H7 (cell line): Measurements from ENCODE around the gene DRC1. TPM values are rescaled to one million over a fixed set of nuclear protein-coding genes. Genes with fewer than 3 reads are reported as not detected.

Experiments
- DNase-seq: peaks from one replicate; pipeline ENCODE4 v3.0.0; 2012
- H3K27me3 ChIP-seq: 2 replicates; pipeline ENCODE4 v1.6.0; 2011; ENCODE audit warnings: mild to moderate bottlenecking, low read length; ENCODE audit not compliant: control insufficient read depth, insufficient read depth
- H3K36me3 ChIP-seq: replicated peaks from 2 replicates; pipeline ENCODE4 v1.5.1; 2011; ENCODE audit warnings: low read length; ENCODE audit not compliant: control insufficient read depth, insufficient read depth
- H3K4me3 ChIP-seq: 2 replicates; pipeline ENCODE4 v1.5.1; 2011; ENCODE audit warnings: low read depth, mild to moderate bottlenecking, control low read depth, low read length, moderate library complexity; ENCODE audit not compliant: insufficient read depth
- total RNA-seq: library from RNA; depleted of rRNA; stranded (reverse); fragments of >200 nt; shearing (Covaris generic); gene quantifications from 2 replicates; pipeline ENCODE4 v1.2.3, GENCODE V29; 2014

DRC1 gene
- total RNA-seq, 1 experiment from 2014 or later, result 0.07 TPM

DNA sequence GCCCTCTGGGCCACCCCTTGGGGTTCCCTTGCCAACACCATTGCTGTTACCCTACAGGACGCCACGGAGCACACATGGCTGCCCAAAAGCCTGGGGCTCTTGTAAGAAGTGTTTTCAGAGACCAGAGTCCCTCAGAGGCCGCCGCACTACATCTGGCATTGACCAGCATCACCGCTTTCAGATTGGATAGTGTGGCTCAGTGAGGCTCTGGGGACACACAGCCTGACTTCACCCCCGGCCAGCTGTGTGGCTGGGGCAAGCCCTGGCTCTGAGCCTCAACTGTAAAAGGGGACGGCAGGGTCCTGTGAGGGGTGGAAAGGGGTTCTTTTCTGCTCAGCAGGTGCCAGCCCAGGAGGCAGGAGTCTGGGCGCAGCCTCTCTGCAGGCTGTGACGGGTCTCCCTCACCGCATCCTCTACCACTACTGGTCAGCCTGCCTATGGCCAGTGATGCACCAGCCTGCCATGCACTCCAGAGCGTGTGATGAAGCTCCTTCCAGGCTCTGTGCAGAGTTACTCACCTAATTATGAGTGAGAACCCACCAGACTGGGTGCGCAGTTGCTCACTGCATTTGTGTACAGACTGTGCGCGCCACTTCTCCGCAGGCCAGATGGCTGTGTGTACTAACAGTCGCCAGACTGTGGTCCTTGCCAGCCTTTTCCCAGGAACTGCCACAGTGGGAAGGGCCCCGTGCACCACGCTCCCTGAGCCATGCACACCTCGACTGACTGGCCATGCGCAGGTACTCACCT is 86.9 kb downstream of the DRC1 start:
- no peak for DNase-seq
- Histone ChIP-seq H3K36me3 (no peaks in the 10 kb centered on the region), H3K4me3 (no peak overlapping the region), H3K27me3 (no peaks in the 10 kb centered on the region)

DNA sequence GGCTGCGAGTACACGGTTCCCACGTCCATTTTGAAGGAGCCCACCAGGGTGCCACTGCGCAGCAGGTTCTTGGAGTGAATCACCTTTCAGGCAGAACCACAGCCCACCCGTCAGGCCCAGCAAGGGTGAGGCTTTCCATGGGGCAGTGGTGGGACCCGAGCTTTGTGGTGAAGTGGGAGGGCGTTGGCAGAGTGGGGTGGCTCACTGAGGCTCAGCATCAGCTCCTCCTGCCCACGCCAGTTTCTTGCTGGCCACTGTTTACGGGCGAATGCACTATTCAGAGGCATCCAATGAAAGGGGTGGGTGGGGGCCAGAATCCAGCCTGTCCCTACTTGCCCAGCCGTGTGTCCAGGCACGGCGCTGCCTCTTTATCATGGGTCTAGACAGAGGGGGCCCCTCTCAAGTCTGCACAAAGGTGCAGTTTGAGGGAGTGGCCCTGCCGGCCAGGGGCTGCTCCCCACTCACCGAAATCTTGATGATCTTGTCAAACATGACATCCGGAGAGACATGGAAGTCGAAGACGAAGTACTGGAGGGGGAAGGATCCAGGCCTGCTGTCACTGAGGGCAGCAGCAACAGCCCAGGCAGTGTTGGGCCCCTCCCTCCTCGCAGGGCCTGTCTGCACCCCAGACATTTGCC is 87.6 kb downstream of the DRC1 start:
- Histone ChIP-seq H3K36me3 (no peaks in the 10 kb centered on the region), H3K27me3 (no peaks in the 10 kb centered on the region), H3K4me3 (no peak overlapping the region)
- no peak for DNase-seq

DNA sequence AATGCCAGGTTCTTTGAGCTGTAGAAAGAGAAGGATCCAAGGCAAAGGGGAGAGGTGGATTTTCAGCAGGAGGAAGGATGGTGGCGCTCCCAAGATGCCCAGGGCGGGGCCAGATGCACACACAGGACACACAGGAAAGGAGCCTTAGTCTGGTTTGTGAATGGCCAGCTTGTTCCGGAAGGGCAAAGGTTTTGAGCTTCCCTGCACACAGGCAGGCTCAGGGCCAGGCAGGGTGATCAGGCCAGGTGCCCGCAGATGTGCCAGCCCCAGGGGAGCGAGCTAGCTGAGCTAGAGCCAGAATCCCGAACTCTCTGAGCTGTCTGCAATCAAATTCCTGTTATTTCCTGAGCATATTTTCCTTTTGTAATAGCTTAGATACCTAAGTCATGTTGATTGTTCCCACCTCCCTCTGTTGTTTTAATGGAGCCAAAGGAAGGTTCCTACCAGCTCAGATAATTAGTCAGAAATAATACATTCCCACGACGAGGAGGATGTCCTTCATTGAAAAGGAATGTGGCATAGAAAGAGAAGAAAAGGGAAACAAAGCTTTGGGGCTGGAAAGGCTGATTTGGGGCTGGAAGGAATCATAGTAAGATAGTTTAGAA is 89.9 kb downstream of the DRC1 start:
- Histone ChIP-seq H3K4me3 (no peak overlapping the region), H3K27me3 (no peaks in the 10 kb centered on the region)
- DNase-seq, result no peak

DNA sequence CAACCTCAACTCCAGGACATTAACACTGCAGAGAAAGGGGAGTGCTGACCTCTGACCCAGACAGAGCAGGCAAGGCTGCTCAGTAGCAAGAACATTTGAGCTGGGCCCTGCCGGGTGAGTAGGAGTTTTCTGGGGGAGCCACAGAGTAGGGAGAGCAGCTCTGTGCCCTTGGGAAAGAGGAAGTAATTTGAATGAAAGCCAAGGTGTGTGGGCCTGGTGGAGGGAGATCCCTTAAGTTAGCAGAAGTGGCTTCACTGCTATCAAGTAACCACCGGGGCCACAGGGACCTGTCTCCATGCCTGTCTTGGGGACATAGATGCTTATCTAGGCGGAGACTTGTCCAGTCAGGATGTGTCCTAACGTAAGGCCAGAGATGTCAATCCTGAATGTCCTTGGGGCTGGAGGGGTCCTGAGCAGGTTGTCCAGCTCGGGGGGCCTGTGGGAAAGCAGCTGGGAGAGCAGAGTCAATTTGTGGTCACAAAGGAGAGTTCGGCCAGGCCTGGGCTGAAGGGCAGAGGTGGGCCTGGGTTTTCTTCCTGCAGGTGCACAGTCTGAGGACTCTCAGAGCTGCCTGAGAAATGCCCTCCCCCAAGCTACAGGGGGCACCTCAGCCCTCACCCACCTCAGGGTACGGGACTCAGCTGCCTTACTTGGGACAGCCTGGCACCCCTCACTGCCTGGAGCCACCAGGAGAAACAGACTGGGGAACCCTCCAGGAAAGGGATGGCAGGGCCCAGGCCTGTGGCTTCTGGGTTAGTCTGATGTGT is 91.2 kb downstream of the DRC1 start:
- no peak for DNase-seq
- H3K36me3 ChIP-seq, result no peaks in the 10 kb centered on the region
- H3K27me3 ChIP-seq, result no peaks in the 10 kb centered on the region
- no peak overlapping the region for H3K4me3 ChIP-seq

More for the DNA sequence above, 89.9 kb downstream of the DRC1 start:
- no peaks in the 10 kb centered on the region for H3K36me3 ChIP-seq

DNA sequence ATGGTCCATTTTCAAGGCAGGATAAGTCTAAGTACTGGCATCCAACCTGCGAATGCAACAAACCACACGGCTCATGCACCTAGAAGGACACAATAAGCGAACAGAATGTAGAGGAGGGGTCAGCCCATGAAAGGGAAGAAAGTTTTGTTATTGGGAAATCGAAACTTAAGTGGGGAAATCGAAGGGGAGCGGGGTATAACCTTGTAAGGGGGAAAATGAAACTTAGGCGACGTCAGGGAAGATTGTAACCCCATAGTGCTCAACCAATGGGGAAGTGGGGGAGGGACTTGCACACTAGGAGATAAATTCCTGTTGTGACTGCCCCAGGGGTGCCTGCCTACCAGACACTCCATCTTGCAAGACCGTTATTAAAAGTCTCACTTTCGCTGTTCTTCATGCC is 91.8 kb downstream of the DRC1 start:
- H3K36me3 ChIP-seq, result no peaks in the 10 kb centered on the region
- H3K4me3 ChIP-seq, result no peak overlapping the region
- H3K27me3 ChIP-seq, result no peaks in the 10 kb centered on the region
- DNase-seq, result no peak

DNA sequence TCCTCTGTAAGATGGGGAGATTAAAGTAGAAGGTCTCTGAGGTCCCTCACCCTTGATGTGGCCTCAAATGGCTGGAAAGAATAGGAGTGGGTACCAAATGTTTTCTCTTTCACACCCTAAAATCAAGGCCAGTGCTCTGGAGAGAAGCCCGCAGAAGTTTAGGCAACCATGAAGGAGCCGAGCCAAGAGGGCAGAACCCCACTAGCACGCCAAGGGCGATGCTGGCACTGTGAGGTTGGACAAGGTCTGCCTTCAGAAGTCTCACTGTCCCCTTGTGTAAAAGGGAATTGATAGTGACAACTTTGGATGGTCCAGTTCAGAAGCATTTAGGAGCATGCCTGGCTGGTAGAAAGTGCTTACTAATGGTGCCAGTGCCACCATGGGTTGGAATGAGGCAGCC is 92.5 kb downstream of the DRC1 start:
- no peaks in the 10 kb centered on the region for H3K27me3 ChIP-seq
- DNase-seq, result no peak

DNA sequence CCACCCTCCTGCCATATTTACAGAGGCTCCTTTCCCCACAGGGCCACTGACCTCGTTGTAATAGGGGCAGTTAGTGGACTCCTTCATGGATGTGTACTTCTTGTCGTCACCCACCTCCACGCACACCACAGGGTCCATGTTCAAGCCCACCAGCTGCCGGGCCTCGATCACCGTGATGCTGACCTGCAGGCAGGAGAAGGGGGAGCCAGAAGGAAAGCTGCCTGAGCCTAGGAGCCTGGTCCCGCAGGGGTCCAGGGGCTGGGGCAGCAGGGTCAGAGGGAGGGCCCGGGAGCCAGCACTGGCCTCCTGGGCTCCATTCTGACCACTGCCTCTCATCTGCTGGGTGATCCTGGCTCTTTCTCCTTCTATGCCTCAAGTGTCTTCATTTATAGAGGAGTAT is 93.2 kb downstream of the DRC1 start:
- no peak for DNase-seq
- no peaks in the 10 kb centered on the region for H3K27me3 ChIP-seq
- no peak overlapping the region for H3K4me3 ChIP-seq
- H3K36me3 ChIP-seq, result no peaks in the 10 kb centered on the region

More for the DNA sequence above, 92.5 kb downstream of the DRC1 start:
- Histone ChIP-seq H3K4me3 (no peak overlapping the region), H3K36me3 (no peaks in the 10 kb centered on the region)

DNA sequence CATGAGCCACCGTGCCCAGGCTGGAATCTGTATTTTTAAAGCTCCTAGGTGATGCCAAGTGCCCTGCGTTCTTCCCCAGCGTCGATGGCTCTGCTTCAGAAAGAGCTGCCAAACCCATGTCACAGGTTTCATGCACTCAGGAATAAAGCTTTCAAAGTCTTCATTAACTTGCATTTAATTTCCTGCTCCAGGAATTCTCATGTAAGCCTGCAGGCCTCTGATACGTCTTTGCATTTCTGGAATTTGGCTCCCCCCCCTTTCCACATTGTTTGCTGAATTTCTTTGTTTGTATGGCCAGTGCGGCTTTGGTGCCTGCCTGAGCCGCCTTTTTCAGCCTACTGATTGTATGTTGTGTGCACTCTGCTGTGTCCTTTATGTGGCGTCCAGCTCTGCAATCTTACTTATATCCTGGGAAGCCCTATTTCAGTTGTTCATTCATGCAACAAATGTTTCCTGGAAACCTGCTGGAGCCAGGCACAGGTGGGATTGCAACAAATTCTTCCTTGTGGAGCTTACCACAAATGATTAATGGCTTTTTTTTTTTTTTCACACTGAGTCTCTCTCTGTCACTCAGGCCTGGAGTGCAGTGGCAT is 94.1 kb downstream of the DRC1 start:
- H3K27me3 ChIP-seq, result no peaks in the 10 kb centered on the region
- no peak overlapping the region for H3K4me3 ChIP-seq
- DNase-seq, result peak; percentile 81
- H3K36me3 ChIP-seq, result no peaks in the 10 kb centered on the region

DNA sequence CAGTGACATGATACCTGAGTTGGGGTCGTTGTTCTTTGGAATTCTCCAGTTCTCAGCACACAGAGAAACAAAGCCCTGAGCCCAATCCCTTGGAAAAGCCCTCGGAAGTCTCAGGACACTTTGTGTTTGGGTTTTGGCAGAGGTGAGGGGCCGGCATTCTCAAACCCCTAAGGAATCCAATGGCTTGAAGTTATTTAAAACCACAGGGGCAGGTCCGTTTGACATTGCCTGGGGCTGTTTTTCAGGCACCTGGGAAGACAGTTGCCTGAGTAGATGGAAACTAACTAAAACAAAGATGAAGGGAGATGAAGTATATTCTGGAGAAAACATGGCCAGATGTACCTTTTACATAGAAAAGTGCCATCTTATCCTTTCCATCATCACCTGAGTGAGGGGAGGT is 98.7 kb downstream of the DRC1 start:
- DNase-seq, result no peak

DNA sequence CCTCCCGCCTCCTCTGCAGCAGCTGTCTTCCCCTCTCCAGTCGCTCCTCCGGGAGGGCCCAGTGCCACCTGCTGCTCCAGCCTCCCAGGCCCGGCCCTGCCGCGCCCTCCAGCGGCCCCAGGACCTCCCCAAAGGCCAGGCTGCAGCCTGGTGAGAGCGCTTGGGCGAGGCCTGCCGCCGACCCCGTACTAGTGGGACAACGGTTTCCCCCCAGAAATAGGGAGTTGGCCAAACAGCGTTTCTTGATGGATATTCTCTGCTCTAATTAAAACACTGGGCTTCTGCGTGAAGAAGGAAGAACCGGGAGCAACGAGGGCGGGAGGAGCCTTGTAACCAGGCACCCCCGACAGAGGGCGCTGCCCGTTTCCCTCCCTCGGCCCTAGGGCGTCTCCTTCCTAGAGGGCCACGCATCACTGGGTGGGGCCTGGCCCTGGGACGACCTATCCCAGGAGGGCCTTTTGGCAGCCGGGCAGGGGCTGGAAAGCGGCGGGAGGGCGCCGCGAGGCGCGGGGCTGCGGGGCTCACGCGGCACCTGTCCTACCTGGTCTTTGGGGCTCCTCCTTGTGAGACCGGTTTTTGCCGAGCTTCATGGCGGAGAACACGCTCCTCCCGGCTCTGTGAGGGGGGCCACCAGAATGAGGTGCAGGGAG is 101.6 kb downstream of the DRC1 start:
- Histone ChIP-seq H3K36me3 (no peaks in the 10 kb centered on the region), H3K27me3 (peaks cover 7% of the 10 kb centered on the region), H3K4me3 (peak overlapping the region; percentile 44)
- DNase-seq, result peak; percentile 99

More for the DNA sequence above, 98.7 kb downstream of the DRC1 start:
- Histone ChIP-seq H3K4me3 (no peak overlapping the region), H3K27me3 (peaks cover 7% of the 10 kb centered on the region), H3K36me3 (no peaks in the 10 kb centered on the region)

DNA sequence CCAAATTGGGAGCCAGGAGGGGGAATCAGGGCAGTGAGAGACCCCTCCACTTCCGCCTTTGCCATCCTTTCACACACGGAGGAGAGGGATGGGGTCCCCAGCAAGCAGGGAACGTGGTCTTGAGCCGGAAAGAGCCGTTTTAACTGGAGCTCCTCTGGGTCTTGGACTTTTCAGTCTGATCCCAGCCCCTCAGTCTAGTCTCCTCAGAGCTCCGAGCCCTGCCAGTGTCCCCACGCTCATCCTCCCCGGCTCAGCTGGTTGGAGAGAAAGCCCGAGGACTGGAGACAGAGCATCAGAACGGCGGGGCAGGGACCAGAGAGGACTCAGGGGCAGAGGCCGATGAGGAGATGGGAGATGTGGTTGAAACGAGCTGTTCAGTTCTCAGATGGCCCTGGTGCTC is 102.3 kb downstream of the DRC1 start:
- Histone ChIP-seq H3K36me3 (no peaks in the 10 kb centered on the region), H3K27me3 (peaks cover 7% of the 10 kb centered on the region), H3K4me3 (peak overlapping the region; percentile 44)
- no peak for DNase-seq

DNA sequence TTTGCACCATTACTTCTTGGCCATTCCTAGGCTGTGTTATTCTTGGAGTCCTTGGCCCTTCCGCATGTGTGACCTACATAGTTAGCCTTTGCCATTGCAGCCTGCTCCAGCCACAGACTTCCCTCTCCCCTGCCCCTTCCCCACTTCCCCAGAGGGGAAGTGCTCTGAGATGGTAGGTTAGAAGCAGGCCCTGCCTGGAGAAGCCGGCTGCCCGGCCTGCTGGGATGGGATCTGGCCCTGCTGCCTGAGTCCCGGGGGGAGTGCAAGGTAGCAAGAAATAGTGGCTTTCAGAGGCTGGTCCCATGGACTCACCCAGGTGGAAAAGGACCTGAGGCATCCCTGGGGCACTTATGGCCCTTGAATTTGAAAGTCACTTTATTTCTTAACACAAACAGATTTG is 104.6 kb downstream of the DRC1 start:
- peak; percentile 53 for DNase-seq
- H3K27me3 ChIP-seq, result peaks cover 7% of the 10 kb centered on the region
- H3K4me3 ChIP-seq, result no peak overlapping the region
- no peaks in the 10 kb centered on the region for H3K36me3 ChIP-seq
